ENCODE results near the gene TMEFF2. TPM values are rescaled to one million over a fixed set of nuclear protein-coding genes. Genes with fewer than 3 reads are reported as not detected.

TMEFF2 gene
- total RNA-seq, 1 experiment from 2014 or later, result not detected

- Mint-ChIP-seq H3K4me1 (ENCODE audit: low read depth, unreplicated experiment) (no peaks in the 10 kb centered on the region), H3K27ac (ENCODE audit: unreplicated experiment) (no peak overlapping the region), H3K36me3 (ENCODE audit: insufficient read depth, unreplicated experiment) (no peaks in the 10 kb centered on the region), H3K4me3 (ENCODE audit: low read depth, unreplicated experiment) (no peak overlapping the region), H3K9me3 (ENCODE audit: low read depth, unreplicated experiment) (no peaks in the 10 kb centered on the region), H3K27me3 (ENCODE audit: unreplicated experiment) (no peaks in the 10 kb centered on the region)
- CTCF ChIA-PET, result no interaction called here
- intact Hi-C loops (cut with micrococcal nuclease; ENCODE audit: unreplicated experiment), result no loop called here
- DNase-seq, result no peak
- no TSS peak for BruUV-seq (replicated peaks)
- TF ChIP-seq, protein P1, sequence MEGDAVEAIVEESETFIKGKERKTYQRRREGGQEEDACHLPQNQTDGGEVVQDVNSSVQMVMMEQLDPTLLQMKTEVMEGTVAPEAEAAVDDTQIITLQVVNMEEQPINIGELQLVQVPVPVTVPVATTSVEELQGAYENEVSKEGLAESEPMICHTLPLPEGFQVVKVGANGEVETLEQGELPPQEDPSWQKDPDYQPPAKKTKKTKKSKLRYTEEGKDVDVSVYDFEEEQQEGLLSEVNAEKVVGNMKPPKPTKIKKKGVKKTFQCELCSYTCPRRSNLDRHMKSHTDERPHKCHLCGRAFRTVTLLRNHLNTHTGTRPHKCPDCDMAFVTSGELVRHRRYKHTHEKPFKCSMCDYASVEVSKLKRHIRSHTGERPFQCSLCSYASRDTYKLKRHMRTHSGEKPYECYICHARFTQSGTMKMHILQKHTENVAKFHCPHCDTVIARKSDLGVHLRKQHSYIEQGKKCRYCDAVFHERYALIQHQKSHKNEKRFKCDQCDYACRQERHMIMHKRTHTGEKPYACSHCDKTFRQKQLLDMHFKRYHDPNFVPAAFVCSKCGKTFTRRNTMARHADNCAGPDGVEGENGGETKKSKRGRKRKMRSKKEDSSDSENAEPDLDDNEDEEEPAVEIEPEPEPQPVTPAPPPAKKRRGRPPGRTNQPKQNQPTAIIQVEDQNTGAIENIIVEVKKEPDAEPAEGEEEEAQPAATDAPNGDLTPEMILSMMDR (IDR thresholded peaks at IDR 0.05; ENCODE audit: unreplicated experiment), result no peak
Observed at GRCh38 chr2:192150166-192150565, 44.6 kb downstream of the TMEFF2 start.

- CTCF ChIA-PET, result interaction anchor here (1.1 kb wide), 1 partner anchor 337 kb away, joined by 3 read pairs; no protein-coding TSS in a partner anchor
- Mint-ChIP-seq H3K27me3 (ENCODE audit: unreplicated experiment) (no peaks in the 10 kb centered on the region), H3K9me3 (ENCODE audit: low read depth, unreplicated experiment) (no peaks in the 10 kb centered on the region), H3K36me3 (ENCODE audit: insufficient read depth, unreplicated experiment) (no peaks in the 10 kb centered on the region), H3K4me1 (ENCODE audit: low read depth, unreplicated experiment) (no peaks in the 10 kb centered on the region), H3K27ac (ENCODE audit: unreplicated experiment) (no peak overlapping the region), H3K4me3 (ENCODE audit: low read depth, unreplicated experiment) (no peak overlapping the region)
- intact Hi-C loops (cut with micrococcal nuclease; ENCODE audit: unreplicated experiment), result loop anchor here (10.0 kb wide), 1 partner anchor 204 kb away; no protein-coding TSS in a partner anchor
- no peak for DNase-seq
- BruUV-seq (replicated peaks), result no TSS peak
- TF ChIP-seq, protein P1 (IDR thresholded peaks at IDR 0.05; ENCODE audit: unreplicated experiment), result no peak
Observed at GRCh38 chr2:192148620-192149321, 46.0 kb downstream of the TMEFF2 start.

DNA sequence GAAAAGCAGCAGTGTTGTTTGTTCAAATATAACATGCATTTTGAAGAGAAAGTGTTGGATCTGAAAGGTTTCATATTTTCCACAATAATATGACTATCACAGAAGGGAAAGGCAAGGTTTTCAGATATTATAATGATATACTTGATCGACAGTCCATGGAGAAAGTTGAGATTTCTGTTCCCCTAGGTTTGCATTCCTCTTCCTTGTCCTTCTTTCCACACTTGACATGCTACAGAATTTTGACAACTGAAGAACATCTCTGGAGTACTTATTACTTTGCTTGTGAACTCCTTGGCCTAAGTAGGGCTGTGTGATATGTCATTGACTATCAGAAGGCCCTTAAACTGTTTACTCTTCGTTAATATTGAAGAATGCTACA lies 46.5 kb downstream of the TMEFF2 start:
- no peaks in the 10 kb centered on the region for H3K4me1 Mint-ChIP-seq (ENCODE audit: low read depth, unreplicated experiment)

DNA sequence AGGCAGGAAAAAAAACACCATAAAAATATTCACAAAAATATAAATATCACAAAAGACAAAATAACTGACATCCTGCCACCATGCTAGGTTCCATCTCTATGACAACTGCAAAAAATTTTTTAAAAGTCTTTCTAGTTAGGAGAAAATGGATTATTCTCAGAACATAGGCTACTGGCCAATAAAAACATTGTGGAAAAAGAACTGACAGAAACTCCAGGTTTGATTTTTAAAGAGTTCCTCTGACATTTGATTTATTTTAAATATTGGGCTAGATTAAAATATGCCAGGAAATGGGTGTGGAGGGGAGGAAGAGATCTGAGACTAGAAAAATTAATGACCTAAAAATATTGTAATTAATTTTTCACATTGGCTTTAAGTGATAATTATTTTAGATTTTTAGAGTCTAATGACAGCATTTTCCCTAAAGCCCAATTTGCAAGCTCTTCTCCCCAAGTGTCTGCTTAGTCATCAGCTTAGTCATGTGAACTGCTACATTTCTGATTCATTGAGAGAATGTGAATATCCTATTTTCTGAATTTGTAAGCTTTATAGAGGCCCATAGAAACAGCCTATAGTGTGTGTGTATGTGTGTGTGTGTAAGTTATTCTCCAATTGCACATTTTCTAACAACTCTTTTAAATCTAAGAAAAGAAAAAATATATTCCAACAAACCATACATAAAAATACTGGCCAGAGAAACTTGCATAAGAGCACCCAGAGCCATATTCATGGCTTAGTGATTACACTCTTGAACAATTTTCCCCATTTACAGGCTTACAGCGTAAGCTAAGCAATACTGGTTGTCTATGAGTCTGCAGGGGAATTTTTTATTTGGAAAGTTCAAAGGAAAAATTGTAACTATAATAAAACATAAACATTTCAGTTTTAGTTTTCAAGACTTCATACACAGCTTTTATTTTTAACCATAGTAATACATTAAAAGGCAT lies 48.4 kb downstream of the TMEFF2 start:
- Mint-ChIP-seq H3K9me3 (ENCODE audit: low read depth, unreplicated experiment) (no peaks in the 10 kb centered on the region), H3K27ac (ENCODE audit: unreplicated experiment) (no peak overlapping the region), H3K4me3 (ENCODE audit: low read depth, unreplicated experiment) (no peak overlapping the region), H3K36me3 (ENCODE audit: insufficient read depth, unreplicated experiment) (no peaks in the 10 kb centered on the region), H3K27me3 (ENCODE audit: unreplicated experiment) (no peaks in the 10 kb centered on the region), H3K4me1 (ENCODE audit: low read depth, unreplicated experiment) (no peaks in the 10 kb centered on the region)
- CTCF ChIA-PET, result no interaction called here
- BruUV-seq (replicated peaks), result no TSS peak
- DNase-seq, result no peak
- intact Hi-C loops (cut with micrococcal nuclease; ENCODE audit: unreplicated experiment), result loop anchor here (10.0 kb wide), 1 partner anchor 202 kb away; no protein-coding TSS in a partner anchor
- TF ChIP-seq, protein P1 (IDR thresholded peaks at IDR 0.05; ENCODE audit: unreplicated experiment), result no peak

More for the DNA sequence above, 46.5 kb downstream of the TMEFF2 start:
- no peaks in the 10 kb centered on the region for H3K9me3 Mint-ChIP-seq (ENCODE audit: low read depth, unreplicated experiment)
- BruUV-seq (replicated peaks), result no TSS peak
- no peak for DNase-seq
- intact Hi-C loops (cut with micrococcal nuclease; ENCODE audit: unreplicated experiment), result loop anchor here (10.0 kb wide), 1 partner anchor 203 kb away; no protein-coding TSS in a partner anchor
- H3K4me3 Mint-ChIP-seq (ENCODE audit: low read depth, unreplicated experiment), result no peak overlapping the region
- H3K36me3 Mint-ChIP-seq (ENCODE audit: insufficient read depth, unreplicated experiment), result no peaks in the 10 kb centered on the region
- CTCF ChIA-PET, result no interaction called here
- TF ChIP-seq, protein P1 (IDR thresholded peaks at IDR 0.05; ENCODE audit: unreplicated experiment), result no peak
- H3K27ac Mint-ChIP-seq (ENCODE audit: unreplicated experiment), result no peak overlapping the region
- H3K27me3 Mint-ChIP-seq (ENCODE audit: unreplicated experiment), result no peaks in the 10 kb centered on the region
